ENCODE results near the gene URAD. TPM values are rescaled to one million over a fixed set of nuclear protein-coding genes. Genes with fewer than 3 reads are reported as not detected.

Gene URAD
- total RNA-seq, 1 donor from 2014 or later: 0.26 TPM

- no peak overlapping the region for H3K27ac Mint-ChIP-seq (ENCODE audit: unreplicated experiment)
- no peaks in the 10 kb centered on the region for H3K36me3 Mint-ChIP-seq (ENCODE audit: low read depth)
- TF ChIP-seq CTCF (conservative IDR thresholded peaks at IDR 0.05): no peak
- H3K9me3 Mint-ChIP-seq: no peaks in the 10 kb centered on the region
- peaks cover 4% of the 10 kb centered on the region for H3K4me1 Mint-ChIP-seq
- H3K4me3 Mint-ChIP-seq: no peak overlapping the region
- H3K27me3 Mint-ChIP-seq (ENCODE audit: low read depth): peaks cover 94% of the 10 kb centered on the region
- no peak for DNase-seq (ENCODE audit: low read depth, low spot score)
Observed at GRCh38 chr13:27979765-27980279, 8.7 kb downstream of the URAD start.

GRCh38 chr13:27979001-27979643 lies 9.4 kb downstream of the URAD start:
- no peak for TF ChIP-seq CTCF (conservative IDR thresholded peaks at IDR 0.05)
- H3K27ac Mint-ChIP-seq (ENCODE audit: unreplicated experiment): no peak overlapping the region
- H3K9me3 Mint-ChIP-seq: no peaks in the 10 kb centered on the region
- no peaks in the 10 kb centered on the region for H3K36me3 Mint-ChIP-seq (ENCODE audit: low read depth)
- peaks cover 97% of the 10 kb centered on the region for H3K27me3 Mint-ChIP-seq (ENCODE audit: low read depth)
- H3K4me1 Mint-ChIP-seq: peaks cover 4% of the 10 kb centered on the region
- DNase-seq (ENCODE audit: low read depth, low spot score): no peak
- H3K4me3 Mint-ChIP-seq: peak overlapping the region; percentile 50

- no peaks in the 10 kb centered on the region for H3K36me3 Mint-ChIP-seq (ENCODE audit: low read depth)
- H3K27ac Mint-ChIP-seq (ENCODE audit: unreplicated experiment): no peak overlapping the region
- TF ChIP-seq CTCF (conservative IDR thresholded peaks at IDR 0.05): no peak
- DNase-seq (ENCODE audit: low read depth, low spot score): no peak
- H3K9me3 Mint-ChIP-seq: no peaks in the 10 kb centered on the region
- H3K4me1 Mint-ChIP-seq: peaks cover 4% of the 10 kb centered on the region
- H3K27me3 Mint-ChIP-seq (ENCODE audit: low read depth): peaks cover 97% of the 10 kb centered on the region
- peak overlapping the region; percentile 50 for H3K4me3 Mint-ChIP-seq
Observed at GRCh38 chr13:27978301-27978968, 10.1 kb downstream of the URAD start.

GRCh38 chr13:27977476-27978300 lies 10.8 kb downstream of the URAD start:
- Mint-ChIP-seq H3K4me3 (no peak overlapping the region), H3K27me3 (ENCODE audit: low read depth) (peaks cover 97% of the 10 kb centered on the region), H3K9me3 (no peaks in the 10 kb centered on the region), H3K27ac (ENCODE audit: unreplicated experiment) (no peak overlapping the region), H3K36me3 (ENCODE audit: low read depth) (no peaks in the 10 kb centered on the region), H3K4me1 (peaks cover 4% of the 10 kb centered on the region)
- TF ChIP-seq CTCF (conservative IDR thresholded peaks at IDR 0.05): no peak
- no peak for DNase-seq (ENCODE audit: low read depth, low spot score)

GRCh38 chr13:27976362-27977091 lies 12.0 kb downstream of the URAD start:
- no peak for TF ChIP-seq CTCF (conservative IDR thresholded peaks at IDR 0.05)
- H3K27me3 Mint-ChIP-seq (ENCODE audit: low read depth): peaks cover 97% of the 10 kb centered on the region
- H3K36me3 Mint-ChIP-seq (ENCODE audit: low read depth): no peaks in the 10 kb centered on the region
- no peak overlapping the region for H3K4me3 Mint-ChIP-seq
- peaks cover 4% of the 10 kb centered on the region for H3K4me1 Mint-ChIP-seq
- no peak for DNase-seq (ENCODE audit: low read depth, low spot score)
- H3K9me3 Mint-ChIP-seq: no peaks in the 10 kb centered on the region
- no peak overlapping the region for H3K27ac Mint-ChIP-seq (ENCODE audit: unreplicated experiment)

Data from neural crest cell (in vitro differentiated cells).